ENCODE results near the gene VRK2.

The VRK2 gene

DNA sequence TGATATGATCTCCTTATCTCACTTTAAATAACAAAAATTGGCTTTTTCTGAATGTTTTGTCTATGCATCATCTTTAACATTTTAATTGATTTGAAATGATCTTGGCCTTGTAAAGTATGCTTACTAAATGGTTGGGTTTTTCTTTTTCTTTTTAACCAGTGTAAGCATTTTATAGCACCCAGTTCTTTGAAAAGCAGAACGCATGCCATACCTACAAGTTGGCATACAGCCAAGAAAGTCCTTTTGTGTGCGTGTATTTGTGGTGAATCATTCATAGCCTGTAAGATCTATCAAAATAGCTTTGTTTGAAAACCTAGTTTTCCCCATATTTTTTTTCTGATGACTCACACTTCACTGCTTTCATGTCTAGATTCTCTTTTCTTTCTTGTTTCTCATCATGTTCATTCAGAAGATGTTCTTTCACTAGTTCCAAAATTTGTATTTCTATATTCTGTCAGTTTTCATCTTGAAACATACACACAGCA, 4.1 kb upstream of the VRK2 start:
- Mint-ChIP-seq H3K4me3 (no peak overlapping the region), H3K36me3 (peaks cover 10% of the 10 kb centered on the region), H3K27me3 (no peaks in the 10 kb centered on the region), H3K4me1 (peaks cover 32% of the 10 kb centered on the region), H3K9me3 (no peaks in the 10 kb centered on the region), H3K27ac (no peak overlapping the region)
- ATAC-seq (ENCODE audit: low read depth): no peak
- DNase-seq (ENCODE audit: low spot score in 2 of 2): no peak

DNA sequence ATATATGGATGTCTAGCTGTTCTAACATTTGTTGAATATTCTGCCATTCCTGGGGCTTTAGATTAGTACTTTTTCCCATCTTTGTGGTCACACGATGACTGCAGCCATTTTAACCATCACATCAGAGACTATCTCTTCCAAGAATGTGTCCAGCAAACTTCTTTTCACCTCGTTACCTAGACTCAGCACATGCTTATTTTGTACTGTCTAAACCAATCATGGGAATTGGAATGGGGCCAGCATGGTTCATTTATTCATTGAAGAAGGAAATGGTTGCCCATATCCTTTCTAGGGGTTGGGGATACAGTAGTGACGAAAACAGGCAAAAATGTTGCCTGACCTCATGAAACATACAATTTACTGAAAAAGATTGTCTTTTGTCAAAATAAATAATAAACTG, 2.5 kb upstream of the VRK2 start:
- Mint-ChIP-seq H3K27ac (peak overlapping the region; percentile 97), H3K9me3 (no peaks in the 10 kb centered on the region), H3K36me3 (peaks cover 3% of the 10 kb centered on the region), H3K4me1 (peaks cover 31% of the 10 kb centered on the region), H3K27me3 (no peaks in the 10 kb centered on the region), H3K4me3 (no peak overlapping the region)
- no peak for ATAC-seq (ENCODE audit: low read depth)
- DNase-seq (ENCODE audit: low spot score in 2 of 2): no peak

DNA sequence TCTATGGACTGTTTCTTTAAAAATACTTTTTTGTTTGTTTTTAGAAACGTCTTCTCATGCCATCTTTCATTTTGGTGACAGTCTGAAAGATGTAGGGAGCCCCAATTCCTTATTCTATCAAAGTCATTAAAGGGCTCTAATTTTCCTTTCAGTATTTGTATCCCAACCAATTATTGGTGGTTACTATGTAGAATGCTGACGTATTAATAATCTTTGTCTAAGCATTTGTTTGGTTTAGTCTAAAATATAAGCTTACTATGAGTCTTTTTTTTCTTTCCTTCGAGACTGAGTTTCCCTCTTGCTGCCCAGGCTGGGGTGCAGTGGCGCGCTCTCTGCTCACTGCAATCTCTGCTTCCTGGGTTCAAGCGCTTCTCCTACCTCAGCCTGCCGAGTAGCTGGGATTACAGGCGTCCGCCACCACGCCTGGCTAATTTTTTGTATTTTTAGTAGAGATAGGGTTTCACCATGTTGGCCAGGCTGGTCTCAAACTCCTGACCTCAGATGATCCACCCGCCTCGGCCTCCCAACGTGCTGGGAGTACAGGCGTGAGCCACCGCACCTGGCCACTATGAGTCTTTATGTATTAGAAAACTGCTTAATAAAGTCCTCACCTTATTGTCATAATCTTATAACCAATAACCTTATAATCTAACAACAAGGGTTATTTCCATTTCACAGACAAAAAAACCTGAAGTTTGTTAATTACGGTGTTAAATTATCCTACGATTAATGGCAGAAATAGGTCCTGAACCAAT, 849 bp upstream of the VRK2 start:
- DNase-seq (ENCODE audit: low spot score in 2 of 2) (no peak), ATAC-seq (ENCODE audit: low read depth) (no peak)
- H3K9me3 Mint-ChIP-seq: no peaks in the 10 kb centered on the region
- H3K27ac Mint-ChIP-seq: peak overlapping the region; percentile 97
- peaks cover 26% of the 10 kb centered on the region for H3K4me1 Mint-ChIP-seq
- H3K27me3 Mint-ChIP-seq: no peaks in the 10 kb centered on the region
- peak overlapping the region; percentile 88 for H3K4me3 Mint-ChIP-seq
- peaks cover 5% of the 10 kb centered on the region for H3K36me3 Mint-ChIP-seq

DNA sequence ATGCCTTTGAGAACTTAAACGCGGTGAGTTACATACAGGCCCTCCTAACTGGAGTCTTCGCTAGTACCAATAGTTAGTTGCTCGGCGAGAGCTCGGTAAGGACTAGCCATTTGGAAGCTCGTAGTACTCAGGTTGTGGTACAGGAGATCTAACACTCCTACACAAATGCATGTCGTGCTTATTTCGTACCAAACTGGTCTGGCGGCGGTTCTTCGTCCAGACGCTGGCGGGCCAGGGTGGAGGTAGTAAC, 346 bp upstream of the VRK2 start:
- ATAC-seq (ENCODE audit: low read depth): no peak
- Mint-ChIP-seq H3K36me3 (peaks cover 5% of the 10 kb centered on the region), H3K9me3 (no peaks in the 10 kb centered on the region), H3K27ac (peak overlapping the region; percentile 97), H3K27me3 (no peaks in the 10 kb centered on the region), H3K4me3 (peak overlapping the region; percentile 88), H3K4me1 (peaks cover 24% of the 10 kb centered on the region)
- DNase-seq (ENCODE audit: low spot score in 2 of 2): no peak

DNA sequence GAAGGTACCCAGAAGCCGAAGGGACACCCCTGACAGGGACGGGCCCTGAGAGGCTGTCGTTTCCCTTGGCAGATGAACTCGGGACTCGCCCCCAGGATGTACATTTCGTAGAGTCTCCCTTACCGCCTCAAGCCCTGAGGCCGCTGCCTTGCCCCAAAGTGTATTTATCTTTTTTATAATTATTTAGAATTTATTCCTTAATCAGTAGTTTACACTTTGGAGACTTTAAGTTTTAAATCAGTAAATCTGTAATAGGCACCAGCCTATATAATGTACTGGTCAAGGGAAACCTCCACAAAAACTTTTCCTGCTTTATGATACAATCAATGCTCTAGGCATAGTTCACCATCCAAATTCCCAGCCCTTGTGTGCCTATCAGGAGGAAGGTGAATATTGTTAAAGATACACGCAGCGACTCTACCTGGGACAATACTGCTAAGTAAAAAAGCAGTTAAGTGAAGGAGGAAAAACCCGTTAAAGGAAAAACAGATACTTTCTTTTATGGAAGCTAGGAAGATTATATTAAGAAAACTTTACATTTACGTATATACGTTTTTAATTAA, 848 bp downstream of the VRK2 start:
- ATAC-seq (ENCODE audit: low read depth): no peak

DNA sequence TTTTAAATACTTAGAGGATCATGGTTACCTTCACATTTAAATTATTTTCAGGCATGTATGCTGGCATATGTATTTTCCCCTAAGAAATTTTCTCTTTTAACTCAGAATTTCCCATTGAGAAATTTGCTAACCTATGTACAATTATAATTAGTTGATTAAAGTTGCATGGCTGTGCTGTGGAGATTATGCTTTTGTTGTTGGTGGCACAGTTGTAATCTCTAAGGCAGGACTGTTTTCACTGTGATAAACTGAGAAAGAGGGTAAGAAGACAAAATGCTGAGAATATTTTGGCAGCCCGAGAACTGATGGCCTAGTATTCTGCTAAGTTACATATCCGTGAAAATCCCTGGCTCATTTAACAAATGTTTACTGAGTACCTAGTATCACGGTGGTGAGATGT, 1.4 kb downstream of the VRK2 start:
- Mint-ChIP-seq H3K9me3 (no peaks in the 10 kb centered on the region), H3K4me1 (peaks cover 23% of the 10 kb centered on the region), H3K4me3 (no peak overlapping the region), H3K27me3 (no peaks in the 10 kb centered on the region), H3K27ac (peak overlapping the region; percentile 97), H3K36me3 (peaks cover 9% of the 10 kb centered on the region)
- no peak for ATAC-seq (ENCODE audit: low read depth)
- DNase-seq (ENCODE audit: low spot score in 2 of 2): no peak

More for the DNA sequence above, 848 bp downstream of the VRK2 start:
- Mint-ChIP-seq H3K27ac (peak overlapping the region; percentile 97), H3K36me3 (peaks cover 9% of the 10 kb centered on the region), H3K4me3 (peak overlapping the region; percentile 88), H3K27me3 (no peaks in the 10 kb centered on the region), H3K4me1 (peaks cover 21% of the 10 kb centered on the region), H3K9me3 (no peaks in the 10 kb centered on the region)
- DNase-seq (ENCODE audit: low spot score in 2 of 2): no peak

DNA sequence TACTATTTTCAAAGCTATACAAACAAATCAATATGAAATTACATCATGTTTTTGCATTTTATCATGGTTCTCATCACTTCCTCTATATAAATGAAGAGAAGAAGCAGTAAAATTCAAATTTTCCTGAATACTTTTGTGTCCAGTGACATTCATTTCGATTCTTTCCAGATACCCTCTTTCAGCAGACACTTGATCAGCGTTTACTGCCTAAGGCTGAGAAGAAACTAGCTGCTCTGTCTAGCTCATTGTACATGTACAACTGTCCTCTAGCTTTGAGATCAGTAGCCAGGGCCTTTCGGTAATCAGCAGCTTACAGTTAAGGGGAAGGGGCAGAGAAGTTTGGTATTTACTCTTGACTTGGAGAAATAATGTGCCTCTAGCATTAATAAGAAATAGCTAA, 4.8 kb downstream of the VRK2 start:
- ATAC-seq (ENCODE audit: low read depth) (no peak), DNase-seq (ENCODE audit: low spot score in 2 of 2) (no peak)
- Mint-ChIP-seq H3K27me3 (no peaks in the 10 kb centered on the region), H3K27ac (no peak overlapping the region), H3K4me1 (peaks cover 20% of the 10 kb centered on the region), H3K36me3 (peaks cover 9% of the 10 kb centered on the region), H3K9me3 (no peaks in the 10 kb centered on the region), H3K4me3 (no peak overlapping the region)

DNA sequence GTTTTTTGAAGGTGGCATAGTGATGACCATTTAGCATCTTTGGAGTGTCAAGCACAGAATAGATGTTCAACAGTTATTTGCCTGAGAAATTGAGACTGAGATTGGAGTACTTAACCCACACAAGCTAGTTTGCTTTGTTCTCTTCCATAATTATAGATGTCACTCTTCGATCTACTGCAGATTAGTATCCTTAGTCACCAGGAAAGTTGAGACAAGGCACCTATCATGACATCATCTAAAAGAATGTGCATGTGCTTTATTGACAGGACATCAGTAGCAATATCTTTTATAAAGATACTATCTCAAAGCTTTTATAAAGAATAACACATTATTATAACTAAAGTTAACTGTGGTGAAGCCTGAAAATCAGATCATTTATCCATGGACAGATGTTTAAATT, 6.4 kb downstream of the VRK2 start:
- Mint-ChIP-seq H3K36me3 (peaks cover 20% of the 10 kb centered on the region), H3K4me3 (no peak overlapping the region), H3K27ac (no peak overlapping the region), H3K9me3 (no peaks in the 10 kb centered on the region), H3K27me3 (no peaks in the 10 kb centered on the region), H3K4me1 (peaks cover 22% of the 10 kb centered on the region)
- no peak for ATAC-seq (ENCODE audit: low read depth)
- no peak for DNase-seq (ENCODE audit: low spot score in 2 of 2)

DNA sequence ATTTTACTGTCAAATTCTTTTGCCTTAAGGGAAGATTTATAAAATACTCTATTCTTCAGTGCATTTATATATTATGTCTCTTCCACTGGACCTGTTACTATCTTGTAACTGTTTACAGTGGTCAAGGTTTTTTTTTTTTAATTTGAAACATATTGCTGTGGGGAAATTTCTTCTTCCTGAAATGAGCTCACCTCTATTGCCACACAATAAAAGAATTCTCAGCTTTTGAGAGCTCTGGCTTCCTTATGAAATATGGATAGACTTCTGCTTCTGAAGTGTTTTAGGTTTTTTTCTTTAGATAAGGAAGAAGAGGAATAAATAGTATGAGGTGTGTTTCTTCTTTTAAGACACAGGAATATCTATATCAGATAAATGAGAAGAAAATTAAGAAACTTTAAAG, 7.7 kb downstream of the VRK2 start:
- ATAC-seq (ENCODE audit: low read depth): no peak
- Mint-ChIP-seq H3K4me1 (peaks cover 18% of the 10 kb centered on the region), H3K9me3 (no peaks in the 10 kb centered on the region), H3K27me3 (no peaks in the 10 kb centered on the region), H3K4me3 (no peak overlapping the region), H3K27ac (no peak overlapping the region), H3K36me3 (peaks cover 25% of the 10 kb centered on the region)
- DNase-seq (ENCODE audit: low spot score in 2 of 2): no peak

DNA sequence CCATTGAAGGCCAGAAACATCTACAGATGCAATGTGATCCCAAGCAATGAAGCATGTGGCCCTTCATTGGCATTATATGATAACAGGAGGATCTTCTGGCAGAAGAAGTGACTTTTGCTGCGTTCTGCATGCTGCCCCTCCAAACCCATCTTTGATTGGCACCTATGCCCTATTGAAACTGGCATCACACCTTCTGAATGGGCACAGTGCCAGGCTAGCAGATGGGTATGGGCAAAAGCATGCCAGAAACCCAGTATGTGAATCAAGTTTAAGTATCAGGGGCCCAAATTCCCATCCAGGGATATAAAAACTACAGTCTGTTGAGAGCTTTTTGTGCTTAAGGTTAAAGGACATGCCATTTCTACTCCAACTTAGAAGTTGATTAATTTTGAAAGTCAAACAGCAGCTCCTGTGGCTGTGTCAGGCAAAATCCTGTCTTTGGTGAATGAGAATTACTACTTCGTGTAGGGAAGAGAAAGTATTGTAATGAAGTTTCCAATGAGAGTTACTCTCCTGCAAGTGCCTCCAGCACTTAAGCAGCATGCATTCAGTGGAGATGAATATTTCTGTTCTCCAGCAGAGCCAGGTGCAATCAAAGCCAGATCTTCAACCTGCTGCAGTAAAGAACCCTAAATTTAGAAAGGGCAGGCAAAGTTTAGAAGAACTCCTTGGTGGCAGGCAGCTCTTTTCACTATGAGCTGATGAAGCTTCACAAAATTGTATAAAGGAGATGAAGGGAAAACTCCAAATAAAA, 8.6 kb downstream of the VRK2 start:
- peaks cover 25% of the 10 kb centered on the region for H3K36me3 Mint-ChIP-seq
- H3K27ac Mint-ChIP-seq: no peak overlapping the region
- H3K27me3 Mint-ChIP-seq: no peaks in the 10 kb centered on the region
- H3K4me3 Mint-ChIP-seq: no peak overlapping the region
- no peak for ATAC-seq (ENCODE audit: low read depth)
- no peak for DNase-seq (ENCODE audit: low spot score in 2 of 2)
- H3K9me3 Mint-ChIP-seq: no peaks in the 10 kb centered on the region
- H3K4me1 Mint-ChIP-seq: peaks cover 16% of the 10 kb centered on the region

DNA sequence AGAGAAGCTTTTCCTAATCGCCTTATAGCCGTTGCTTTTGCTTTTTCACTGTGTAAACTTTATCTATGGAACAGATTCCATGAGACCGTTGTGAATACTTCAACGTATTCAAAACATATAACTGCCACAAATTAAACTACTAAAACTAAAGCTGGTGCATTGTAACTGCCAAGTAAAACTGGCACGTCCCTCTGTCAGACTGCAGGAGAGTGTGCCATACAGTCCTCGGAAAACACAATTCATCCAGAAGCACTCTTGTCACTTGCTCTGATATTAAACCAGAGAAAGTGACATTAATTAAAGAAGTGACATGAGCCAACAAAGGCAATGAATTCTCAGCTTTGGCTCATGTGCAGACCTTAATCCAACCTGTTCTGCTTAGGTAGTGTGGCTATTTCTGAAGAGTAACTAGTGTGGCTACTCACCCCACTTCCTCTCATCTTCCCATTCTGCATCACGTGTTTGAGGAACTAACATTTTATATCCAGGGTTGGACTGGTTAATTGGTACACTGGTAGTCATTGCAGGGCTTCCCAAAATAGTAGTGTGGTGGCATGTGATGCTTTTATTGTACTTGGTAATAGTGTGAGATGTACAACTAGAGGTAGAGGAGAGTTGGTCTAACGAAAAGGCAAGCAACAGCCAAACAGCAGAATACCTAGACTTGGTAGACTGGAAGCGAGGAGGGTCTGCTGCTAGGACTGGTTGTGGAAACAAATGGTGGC, 9.7 kb downstream of the VRK2 start:
- Mint-ChIP-seq H3K4me1 (peaks cover 16% of the 10 kb centered on the region), H3K4me3 (no peak overlapping the region), H3K27me3 (no peaks in the 10 kb centered on the region), H3K36me3 (peaks cover 25% of the 10 kb centered on the region), H3K9me3 (no peaks in the 10 kb centered on the region), H3K27ac (peak overlapping the region; percentile 67)
- no peak for DNase-seq (ENCODE audit: low spot score in 2 of 2)
- no peak for ATAC-seq (ENCODE audit: low read depth)

DNA sequence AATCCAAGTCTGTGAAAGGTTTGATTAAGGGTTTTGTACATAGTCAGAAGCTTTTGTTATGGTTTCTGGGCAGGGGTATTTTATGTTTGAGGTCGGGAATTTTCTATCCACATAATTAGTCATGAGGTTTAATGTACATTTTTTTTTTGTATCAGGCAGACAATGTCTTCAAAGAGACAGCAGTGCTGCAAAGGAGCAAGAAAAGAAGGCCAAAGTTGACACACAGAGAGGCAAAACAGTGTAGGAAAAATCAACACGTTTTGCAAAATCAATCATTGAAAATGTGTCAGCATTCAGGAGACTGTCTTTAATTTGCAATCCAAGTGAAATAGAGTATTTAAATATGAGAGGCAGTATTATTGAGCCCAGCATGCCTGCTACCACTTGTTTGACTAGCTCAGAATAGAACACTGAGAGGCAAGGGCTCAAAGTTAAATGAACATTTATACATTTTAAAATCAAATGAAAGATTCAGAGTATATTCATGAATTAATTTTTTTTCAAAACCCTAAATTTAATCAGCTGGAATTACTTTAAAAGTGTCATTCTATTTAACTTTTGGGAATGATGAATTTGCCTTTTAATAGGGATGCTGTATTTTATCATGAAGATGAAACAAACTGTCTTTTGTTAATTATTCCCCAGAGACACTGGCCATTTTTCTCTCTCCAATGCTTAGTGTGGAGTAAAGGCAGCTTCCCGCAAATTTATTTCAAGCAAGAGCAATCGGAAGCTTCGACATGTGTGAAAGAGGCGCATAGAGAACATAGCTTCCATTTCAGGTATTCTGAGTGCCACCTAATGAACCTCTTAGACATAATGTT, 11.3 kb downstream of the VRK2 start:
- H3K9me3 Mint-ChIP-seq: no peaks in the 10 kb centered on the region
- H3K36me3 Mint-ChIP-seq: peaks cover 27% of the 10 kb centered on the region
- H3K4me3 Mint-ChIP-seq: no peak overlapping the region
- no peaks in the 10 kb centered on the region for H3K27me3 Mint-ChIP-seq
- H3K27ac Mint-ChIP-seq: peak overlapping the region; percentile 62
- peaks cover 17% of the 10 kb centered on the region for H3K4me1 Mint-ChIP-seq
- DNase-seq (ENCODE audit: low spot score in 2 of 2): no peak
- ATAC-seq (ENCODE audit: low read depth): no peak

DNA sequence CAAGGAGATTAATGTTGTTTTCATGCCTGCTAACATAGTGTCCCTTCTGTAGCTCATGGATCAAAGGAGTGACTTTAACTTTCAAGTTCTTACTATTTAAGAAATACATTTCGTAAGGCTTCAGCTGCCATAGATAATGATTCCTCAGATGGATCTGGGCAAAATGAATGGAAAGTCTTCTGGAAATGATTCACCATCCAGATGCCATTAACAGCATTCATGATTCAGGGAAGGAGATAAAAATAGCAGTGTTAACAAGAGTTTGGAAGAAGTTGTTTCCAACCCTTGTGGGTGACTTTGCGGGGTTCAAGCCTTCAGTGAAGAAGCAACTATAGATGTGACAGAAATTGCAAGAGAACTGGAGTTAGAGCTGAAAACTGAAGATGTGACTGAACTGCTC, 17.0 kb downstream of the VRK2 start:
- peak overlapping the region; percentile 65 for H3K27ac Mint-ChIP-seq
- no peak for DNase-seq (ENCODE audit: low spot score in 2 of 2)
- H3K4me3 Mint-ChIP-seq: no peak overlapping the region
- peaks cover 21% of the 10 kb centered on the region for H3K4me1 Mint-ChIP-seq
- peaks cover 25% of the 10 kb centered on the region for H3K36me3 Mint-ChIP-seq
- H3K27me3 Mint-ChIP-seq: no peaks in the 10 kb centered on the region
- ATAC-seq (ENCODE audit: low read depth): no peak
- peaks cover 5% of the 10 kb centered on the region for H3K9me3 Mint-ChIP-seq
